Activated CD4-positive, alpha-beta T cell treated with anti-CD3 and anti-CD28 coated beads for 48 hours (primary cell): ENCODE results near the gene KCNMA1.

Source experiments
- DNase-seq: peaks from one replicate; pipeline ENCODE4 v3.0.0-alpha.2; 2020

The KCNMA1 gene

DNA sequence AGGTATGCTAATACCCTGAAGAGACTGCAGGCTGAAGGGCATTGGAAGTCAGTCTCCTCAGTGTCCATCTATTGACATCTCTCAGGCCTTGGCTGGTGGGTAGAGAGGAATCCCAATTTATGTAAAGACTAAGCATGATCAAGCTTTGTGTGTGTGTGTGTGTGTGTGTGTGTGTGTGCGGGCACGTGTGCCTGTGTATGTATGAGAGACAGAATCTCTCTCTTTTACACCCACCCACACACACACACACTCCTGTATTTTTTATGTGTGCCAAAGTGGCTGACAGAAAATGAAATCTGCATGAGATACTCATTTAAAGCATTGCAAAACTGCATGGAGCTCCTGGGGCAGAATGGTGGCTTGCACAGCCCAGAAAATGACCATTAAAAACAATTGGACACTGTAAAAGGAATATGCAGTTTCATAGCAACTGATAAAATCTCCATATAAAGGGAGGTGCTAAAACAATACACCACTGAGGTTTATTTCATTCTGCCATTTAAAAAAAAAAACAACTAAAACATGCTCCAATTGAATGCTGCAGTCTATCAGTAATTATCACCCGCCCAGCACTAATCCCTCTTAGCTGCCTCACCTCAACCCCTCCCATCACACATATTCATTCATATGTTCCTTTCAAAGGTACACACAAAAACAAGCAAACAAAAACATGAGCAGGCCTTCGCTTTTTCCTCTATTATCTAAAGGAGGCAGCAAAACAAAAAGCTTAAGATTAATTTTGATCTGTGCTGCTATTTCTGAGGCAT, 385.0 kb downstream of the KCNMA1 start:
- DNase-seq = no peak

DNA sequence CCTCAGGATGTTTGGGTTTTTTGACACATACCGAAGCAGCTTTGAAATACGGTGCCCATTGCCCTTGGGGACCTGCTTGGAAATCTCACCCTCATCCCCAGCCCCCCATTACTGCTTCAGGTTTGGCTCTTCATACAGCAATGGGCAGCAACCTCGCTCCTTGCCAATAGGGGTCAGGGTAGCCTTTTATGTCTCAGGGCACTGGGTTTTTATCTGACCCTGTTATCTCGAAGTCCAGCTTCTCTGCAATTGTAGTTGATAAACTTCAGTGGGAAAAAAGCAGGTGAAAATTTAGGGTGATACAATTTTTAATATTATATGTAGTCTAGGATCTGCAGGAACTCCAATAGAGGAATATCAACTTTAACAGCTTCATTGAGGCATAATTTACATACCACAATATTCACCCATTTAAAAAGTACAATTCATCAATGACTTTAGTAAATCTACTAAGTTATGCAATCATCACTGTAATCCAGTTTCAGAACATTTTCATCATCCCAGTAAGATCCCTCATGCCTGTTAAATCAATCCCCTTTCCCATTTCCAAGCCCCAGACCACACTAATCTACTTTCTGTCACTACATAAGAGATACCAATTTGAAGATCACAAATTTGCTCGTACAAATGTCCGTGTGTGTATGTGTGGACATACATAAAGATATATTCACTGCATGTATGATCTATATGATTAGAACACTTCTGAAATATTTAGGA, 386.2 kb downstream of the KCNMA1 start:
- DNase-seq = no peak

GRCh38 chr10:77249901-77250459, 387.6 kb downstream of the KCNMA1 start:
- no peak for DNase-seq

- no peak for DNase-seq
Measured at GRCh38 chr10:77248104-77248790, 389.4 kb downstream of the KCNMA1 start.

DNA sequence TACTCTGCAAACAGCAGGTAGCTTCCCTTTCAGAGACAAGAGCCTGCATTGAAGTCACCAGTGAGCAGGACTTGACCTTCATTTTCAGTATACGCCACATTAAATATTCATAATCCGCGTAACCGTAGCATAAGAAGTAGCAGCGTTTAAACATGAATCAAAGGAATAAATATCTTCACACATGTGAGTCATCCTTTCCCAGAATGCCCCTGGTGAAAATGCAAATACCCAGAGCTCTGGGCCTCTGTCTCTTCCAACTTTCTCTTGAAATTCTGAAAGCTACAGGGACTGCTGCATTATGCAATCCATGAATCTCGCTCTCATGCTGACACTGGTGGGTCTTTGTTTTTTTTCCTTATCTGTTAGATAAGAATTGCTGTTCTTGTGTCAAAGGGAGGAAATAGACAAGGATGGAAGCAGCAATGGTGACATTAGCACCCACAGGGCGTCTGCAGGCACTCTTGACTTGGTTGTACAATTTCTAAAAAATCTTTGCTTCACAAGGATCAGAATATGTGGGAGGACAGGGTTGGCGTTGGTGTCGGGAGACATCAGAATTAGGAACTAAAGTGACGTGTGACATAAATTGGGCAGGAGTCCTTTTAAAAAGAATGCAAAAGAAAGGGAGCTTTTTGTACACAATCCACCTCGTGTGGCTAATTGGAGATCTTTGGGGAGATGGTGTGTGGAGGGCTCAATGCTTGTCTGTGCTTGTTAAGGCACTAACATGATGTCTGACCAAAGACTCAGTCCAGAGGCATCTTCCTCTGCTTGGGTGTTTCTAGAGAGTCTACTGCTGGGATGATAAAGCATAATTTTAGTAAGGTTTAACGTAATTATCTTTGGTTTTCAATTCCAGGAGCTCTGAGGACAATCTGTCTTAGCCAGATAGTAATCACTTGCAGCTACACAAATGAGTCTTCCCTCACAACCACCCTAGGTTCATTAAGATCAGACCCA, 390.3 kb downstream of the KCNMA1 start:
- no peak for DNase-seq

DNA sequence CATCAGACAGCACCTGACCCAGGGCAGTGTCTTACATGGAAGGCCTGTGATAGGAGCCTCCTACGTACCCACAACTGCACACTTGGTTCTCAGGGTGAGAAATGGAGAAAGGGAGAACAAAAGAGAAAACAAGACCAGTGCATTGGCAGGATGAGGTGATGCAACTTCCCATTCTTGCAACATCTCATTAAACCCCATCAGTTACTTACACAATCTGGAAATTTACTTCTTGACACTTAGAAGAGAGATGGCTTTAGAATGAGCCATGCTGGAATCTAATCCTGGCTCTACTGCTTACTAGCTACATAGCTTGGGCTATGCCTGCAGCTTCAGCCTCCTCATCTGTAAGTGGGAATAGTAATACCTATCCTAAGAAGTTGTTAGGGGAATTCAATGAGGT, 391.7 kb downstream of the KCNMA1 start:
- no peak for DNase-seq

GRCh38 chr10:77244746-77245145, 392.9 kb downstream of the KCNMA1 start:
- no peak for DNase-seq

- no peak for DNase-seq
Measured at GRCh38 chr10:77244286-77244685, 393.3 kb downstream of the KCNMA1 start.

DNA sequence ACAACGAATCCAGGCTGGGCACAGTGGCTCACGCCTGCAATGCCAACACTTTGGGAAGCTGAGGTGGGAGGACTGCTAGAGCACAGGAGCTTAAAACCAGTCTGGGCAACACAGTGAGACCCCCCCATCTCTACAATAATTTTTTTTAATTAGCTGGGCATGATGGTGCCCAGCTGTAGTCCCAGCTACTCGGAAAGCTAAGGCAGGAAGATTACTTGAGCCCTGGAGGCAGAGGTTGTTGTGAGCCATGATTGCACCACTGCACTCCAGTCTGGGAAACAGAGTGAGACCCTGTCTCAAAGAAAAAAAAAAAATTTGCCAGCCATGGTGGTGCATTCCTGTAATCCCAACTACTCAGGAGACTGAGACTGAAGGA, 396.3 kb downstream of the KCNMA1 start:
- DNase-seq = no peak

DNA sequence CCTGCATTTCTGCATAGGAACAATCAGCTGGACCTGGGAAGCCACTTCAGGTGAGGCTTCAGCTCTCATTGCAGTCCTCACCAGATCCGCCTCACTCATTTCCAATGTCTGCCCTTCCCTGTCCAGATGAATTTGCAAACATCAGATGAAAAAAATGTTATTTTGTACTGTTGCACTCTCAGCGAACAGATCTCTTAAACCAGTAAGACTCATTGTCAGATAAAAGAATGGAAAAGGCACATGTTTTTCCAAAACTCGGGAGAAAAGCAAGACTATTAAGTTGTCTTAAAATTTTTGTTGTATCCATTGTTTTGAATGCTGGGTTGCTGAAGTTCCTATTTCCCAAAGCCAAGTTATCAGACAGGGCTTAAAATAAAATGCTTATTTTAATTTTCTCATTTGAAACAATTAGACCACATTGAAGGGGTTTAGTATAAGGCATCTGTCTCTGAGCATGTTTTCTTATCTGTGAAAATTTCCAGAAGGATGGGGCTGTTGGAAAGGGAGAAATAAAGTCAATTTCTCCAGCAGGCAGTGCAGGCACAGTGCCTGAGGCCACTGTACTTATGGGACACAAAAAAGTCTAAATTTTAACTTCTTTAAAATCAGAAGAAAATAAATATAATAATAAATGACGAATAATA, 396.8 kb downstream of the KCNMA1 start:
- no peak for DNase-seq

DNA sequence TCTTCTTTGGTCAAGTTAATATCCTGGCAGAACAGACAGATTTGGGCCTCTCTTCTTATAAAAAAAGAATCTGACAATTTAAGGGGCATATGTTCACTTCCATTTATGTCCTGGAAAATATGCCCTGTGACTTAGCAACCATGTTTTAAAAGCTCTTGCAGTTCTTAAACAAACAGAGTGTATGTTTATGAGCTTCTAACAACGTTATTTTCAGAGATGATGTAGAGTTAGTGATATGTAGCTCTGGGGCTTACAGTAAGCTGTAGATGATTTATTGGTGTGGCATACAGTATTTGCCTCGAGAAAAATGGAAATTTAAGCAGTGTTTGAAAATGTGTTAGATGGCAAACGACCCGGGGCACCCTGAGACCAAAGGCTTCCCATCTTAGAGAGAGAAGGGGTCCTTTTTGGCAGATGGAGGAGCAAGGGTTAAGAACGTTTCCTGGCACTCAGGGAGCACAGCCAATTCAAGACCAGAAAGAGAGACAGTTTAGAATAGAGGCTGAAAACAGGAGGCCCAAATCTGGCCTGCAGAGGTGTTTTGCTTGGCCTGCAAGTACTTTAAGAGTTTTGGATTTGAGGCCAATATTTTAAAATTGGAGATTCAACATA, 397.5 kb downstream of the KCNMA1 start:
- DNase-seq = no peak

GRCh38 chr10:77237120-77237519, 400.5 kb downstream of the KCNMA1 start:
- DNase-seq = no peak

- no peak for DNase-seq
Measured at GRCh38 chr10:77236700-77237099, 400.9 kb downstream of the KCNMA1 start.

GRCh38 chr10:77236029-77236428, 401.6 kb downstream of the KCNMA1 start:
- no peak for DNase-seq

DNA sequence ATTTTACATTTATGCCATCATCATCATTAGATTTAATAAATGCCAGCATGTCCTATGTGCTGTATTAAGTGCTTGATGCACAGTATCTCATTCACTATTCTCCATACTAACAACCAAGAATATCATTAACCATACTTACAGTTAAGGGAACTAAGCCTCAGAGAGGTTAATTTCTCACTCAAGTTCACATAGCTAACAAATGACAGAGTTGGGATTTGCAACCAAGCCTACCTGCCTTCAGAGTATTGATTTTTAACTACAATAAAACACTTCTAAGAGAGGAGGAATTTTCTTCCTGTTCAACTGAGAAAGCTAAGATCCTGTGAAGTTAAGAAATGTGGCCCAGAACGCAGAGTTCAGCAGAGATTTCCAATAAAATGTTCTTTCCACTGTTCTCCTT, 403.0 kb downstream of the KCNMA1 start:
- no peak for DNase-seq

- no peak for DNase-seq
Measured at GRCh38 chr10:77233466-77233865, 404.1 kb downstream of the KCNMA1 start.

DNA sequence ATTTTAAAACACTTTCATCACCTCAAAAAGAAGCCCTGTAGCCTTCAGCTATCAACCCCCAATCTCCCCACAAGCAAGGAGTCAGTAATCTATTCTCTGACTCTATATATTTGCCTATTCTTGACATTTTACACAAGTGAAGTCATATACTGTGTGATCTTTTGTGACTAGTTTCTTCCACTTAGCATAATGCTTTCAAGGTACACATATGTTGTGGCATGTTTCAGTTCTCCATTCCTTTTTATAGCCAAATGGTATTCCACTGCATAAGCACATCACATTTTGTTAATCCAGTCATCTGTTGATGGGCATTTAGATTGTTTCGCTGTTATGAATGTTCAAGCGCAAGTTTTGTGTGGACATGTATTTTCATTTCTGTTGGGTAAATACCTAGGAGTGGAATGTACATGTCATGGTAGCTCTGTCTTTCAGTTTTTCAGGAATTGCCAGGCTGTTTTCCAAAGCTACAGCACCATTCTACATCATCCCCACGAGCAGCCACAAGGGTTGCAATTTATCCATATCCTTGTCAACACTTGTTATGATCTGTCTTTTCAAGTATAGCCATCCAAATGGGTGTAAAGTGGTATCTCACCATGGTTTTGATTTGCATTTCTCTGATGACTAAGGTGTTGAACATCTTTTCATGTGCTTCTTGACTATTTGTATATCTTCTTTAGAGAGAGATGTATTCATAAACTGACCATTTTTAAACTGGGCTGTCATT, 405.6 kb downstream of the KCNMA1 start:
- DNase-seq = no peak

DNA sequence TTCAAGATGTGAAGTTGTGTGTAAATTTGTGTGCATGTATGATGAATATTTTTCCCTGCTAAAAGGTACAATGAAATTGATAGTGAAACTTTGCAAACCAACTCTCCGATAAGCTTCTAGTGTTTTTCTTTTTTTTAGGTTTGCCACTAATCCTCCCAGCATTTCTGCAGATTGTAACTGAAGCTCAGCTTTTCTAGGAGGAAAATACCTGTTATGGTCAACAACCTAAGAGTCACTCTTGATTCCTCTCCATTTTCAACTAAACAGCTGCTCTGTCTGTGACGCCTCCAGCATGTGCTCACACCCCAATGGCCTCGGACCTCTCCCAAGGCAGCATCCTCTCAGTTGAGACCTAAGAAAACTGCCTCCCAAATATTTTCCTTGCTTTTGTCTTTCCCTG, 406.2 kb downstream of the KCNMA1 start:
- DNase-seq = no peak

DNA sequence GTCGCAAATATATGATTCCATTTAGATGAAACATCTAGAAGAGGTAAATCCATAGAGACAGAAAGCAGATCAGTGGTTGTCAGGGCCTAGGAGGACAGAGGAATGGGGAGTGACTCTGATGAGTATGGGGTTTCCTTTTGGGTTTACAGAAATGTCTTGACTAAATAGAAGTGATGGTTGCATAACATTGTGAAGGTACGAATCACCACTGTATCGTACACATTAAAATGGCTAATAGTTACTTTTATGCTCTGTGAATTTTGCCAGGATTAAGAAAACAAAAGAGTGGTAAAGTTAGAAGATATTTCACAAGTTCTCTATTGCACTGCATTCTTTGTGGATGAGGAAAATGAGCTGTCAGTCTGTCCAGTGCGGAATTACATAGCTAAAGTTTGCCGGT, 407.4 kb downstream of the KCNMA1 start:
- DNase-seq = no peak

- DNase-seq = no peak
Measured at GRCh38 chr10:77229704-77230103, 407.9 kb downstream of the KCNMA1 start.

DNA sequence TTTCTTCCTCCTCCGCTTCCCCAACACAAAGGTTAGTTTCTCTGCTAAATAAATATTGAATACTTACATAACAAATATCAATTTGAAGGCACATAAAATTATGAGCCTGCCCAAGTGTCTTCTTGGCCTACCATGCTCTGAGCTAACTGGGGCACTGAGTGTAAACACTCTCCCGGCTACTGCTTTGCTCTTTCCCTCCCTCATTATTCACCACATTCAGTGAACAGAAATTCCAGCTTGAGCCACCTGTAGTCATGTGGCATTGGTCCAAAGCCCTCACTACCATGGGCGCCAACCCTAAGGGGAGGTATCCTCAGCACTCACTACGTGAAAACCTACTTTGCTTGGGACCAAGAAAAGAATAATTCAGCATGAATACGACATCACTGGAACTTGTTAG, 409.0 kb downstream of the KCNMA1 start:
- no peak for DNase-seq
